NCI-H510A treated with DMSO at 0.1 percent for 48 hours (cell line): ENCODE data around the gene RFX1.
"Not testable (repeated sequence)": the region's sequence is repeated elsewhere in the genome, so short reads cannot be mapped to it uniquely, and the experiment has no call there.

Source experiments
- DNase-seq: peaks from one replicate; lab custom pipeline; 2025; lab: John Stamatoyannopoulos, UW

Gene RFX1

GRCh38 chr19:13934785-13935109, 71.4 kb downstream of the RFX1 start:
- no peak for DNase-seq

DNA sequence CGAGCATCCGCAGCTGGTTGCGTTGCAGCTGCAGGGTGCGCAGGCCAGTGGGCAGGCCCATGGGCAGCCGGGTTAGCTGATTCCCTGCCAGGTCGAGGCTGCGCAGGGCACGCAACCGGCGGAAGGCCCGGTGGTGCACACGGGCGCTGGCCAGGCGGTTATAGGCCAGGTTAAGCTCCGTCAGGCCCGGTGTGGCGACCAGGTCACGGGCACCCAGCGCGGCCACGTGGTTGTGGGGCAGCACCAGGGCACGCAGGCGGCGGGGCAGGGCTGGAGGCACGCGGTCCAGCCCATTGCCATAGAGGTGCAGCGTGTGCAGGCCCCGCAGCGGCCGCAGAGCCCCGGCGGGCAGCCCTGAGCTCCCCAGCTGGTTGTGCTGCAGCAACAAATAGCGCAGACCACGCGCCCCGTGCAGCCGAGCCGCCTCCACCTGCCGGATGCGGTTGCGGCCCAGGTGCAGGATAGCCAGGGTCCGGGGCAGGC, 73.2 kb downstream of the RFX1 start:
- DNase-seq, result no peak

DNA sequence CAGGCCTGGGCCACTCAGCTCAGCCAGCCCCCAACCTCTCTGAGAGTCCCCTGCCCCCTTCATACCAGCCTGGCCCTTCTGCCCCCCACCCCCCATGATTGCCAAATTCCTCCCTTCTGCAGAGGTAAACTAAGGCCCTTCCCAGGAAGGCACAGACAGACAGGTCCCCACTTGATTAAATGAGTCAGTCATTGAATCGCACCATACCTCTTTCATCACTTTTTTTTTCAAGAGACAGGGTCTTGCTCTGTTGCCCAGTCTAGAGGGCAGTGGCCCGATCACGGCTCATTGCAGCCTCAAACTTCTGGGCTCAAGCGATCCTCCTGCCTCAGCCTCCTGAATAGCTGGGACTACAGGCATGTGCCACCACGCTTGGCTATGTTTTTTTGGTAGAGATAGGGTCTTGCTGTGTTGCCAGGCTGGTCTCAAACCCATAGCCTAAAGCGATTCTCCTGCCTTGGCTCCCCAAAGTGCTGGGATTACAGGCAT, 73.9 kb downstream of the RFX1 start:
- DNase-seq, result no peak

- no peak for DNase-seq
These were observed 74.5 kb downstream of the RFX1 start for GRCh38 chr19:13931391-13932148.

- DNase-seq, result no peak
These were observed 75.7 kb downstream of the RFX1 start for GRCh38 chr19:13930402-13930801.

- no peak for DNase-seq
These were observed 76.2 kb downstream of the RFX1 start for GRCh38 chr19:13929956-13930355.

GRCh38 chr19:13929340-13929739, 76.8 kb downstream of the RFX1 start:
- DNase-seq, result no peak

DNA sequence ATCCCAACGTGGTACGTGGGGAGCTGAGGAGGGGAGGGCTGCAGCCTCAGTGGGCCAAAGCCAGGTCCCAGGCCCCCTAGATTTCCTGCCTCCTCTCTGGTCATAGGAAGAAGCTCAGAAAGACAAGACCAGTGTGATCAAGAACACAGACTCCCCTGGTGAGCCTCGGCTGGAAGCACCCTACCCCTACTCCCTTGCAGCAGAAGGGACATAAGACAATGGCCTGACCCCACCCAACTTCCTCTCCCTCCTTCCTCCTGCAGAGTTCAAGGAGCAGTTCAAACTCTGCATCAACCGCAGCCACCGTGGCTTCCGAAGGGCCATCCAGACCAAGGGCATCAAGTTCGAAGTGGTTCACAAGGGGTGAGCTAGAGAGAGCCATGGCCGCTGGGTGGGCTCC, 79.4 kb downstream of the RFX1 start:
- no peak for DNase-seq

GRCh38 chr19:13926010-13926409, 80.1 kb downstream of the RFX1 start:
- DNase-seq, result no peak

GRCh38 chr19:13923194-13923987, 82.7 kb downstream of the RFX1 start:
- DNase-seq, result no peak

DNA sequence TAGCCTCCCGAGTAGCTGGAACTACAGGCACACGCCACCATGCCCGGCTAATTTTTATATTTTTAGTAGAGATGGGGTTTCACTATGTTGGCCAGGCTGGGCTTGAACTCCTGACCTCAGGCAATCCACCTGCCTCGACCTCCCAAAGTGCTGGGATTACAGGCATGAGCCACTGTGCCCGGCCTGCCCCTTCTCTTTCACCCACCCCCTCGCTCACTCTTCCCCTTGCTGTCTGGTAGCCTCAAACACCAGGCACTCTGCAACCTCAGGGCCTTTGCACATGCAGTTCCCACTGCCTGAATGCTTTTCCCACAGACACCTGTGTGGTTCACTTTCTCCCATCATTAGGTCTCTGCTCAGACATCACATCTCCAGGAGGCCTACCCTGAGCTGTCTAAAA, 84.0 kb downstream of the RFX1 start:
- DNase-seq, result not testable (repeated sequence)

DNA sequence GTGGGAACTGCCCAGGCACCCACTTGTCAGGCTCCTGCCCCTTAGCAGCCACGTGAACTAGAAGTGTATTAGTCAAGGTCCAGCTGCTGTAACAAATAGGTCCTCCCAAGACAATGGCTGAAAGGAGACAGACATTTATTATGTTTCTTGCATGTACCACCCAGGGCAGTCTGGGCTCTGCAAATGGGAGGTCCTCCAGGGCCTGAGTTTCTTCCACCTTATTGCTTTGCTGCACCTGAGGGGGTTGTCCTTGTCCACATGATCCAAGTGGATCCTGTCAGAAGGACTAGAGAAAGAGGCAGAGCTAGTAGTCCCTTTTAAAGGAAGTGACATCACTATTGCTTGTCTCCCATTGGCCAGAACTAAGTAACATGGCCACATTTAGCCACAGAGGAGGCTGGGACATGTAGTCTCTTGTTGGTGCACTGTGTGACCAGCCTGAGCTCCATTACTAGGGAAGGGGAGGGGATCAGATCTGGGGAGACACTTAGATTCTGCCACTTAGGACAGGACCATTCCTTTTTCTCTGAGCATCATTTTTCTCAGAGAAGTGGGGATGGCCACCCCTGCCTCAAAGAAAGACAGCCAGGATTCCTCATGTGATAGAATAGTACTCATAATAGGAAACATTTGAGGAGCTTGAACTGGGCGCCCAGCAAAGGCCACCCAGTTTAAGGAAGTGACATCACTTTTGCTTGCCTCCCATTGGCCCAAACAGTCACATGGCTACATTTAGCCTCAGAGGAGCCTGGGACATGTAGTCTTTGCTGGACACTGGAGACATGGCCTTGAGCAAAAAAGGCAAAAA, 85.0 kb downstream of the RFX1 start:
- DNase-seq, result peak; percentile 24

DNA sequence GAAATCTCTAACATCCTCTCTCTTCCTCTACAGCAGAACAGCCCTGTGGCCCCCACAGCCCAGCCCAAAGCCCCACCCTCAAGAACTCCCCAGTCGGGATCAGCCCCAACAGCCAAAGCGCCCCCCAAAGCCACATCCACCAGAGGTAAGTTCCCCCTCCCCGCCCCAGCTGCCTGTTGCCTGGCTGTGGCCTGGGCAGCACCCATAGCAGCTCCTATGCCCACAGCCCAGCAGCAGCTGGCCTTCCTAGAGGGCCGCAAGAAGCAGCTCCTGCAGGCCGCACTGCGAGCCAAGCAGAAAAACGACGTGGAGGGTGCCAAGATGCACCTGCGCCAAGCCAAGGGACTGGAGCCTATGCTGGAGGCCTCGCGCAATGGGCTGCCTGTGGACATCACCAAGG, 85.6 kb downstream of the RFX1 start:
- no peak for DNase-seq

GRCh38 chr19:13918726-13919411, 87.3 kb downstream of the RFX1 start:
- no peak for DNase-seq

- no peak for DNase-seq
These were observed 88.2 kb downstream of the RFX1 start for GRCh38 chr19:13917888-13918406.

- no peak for DNase-seq
These were observed 91.3 kb downstream of the RFX1 start for GRCh38 chr19:13914777-13915176.

DNA sequence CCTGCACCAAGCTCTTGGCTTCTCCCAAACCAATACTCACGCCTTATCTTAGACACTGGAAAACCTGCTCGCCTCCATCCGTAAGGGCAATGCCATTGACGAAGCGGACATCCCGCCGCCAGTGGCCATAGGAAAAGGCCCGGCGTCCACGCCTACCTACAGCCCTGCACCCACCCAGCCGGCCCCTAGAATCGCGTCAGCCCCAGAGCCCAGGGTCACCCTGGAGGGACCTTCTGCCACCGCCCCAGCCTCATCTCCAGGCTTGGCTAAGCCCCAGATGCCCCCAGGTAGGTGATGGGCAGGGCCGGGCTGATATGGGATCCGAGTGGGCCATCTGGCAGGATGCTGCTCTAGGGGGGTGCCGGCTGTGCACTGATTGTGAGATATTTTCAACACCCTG, 92.8 kb downstream of the RFX1 start:
- DNase-seq, result no peak
